Esophagus squamous epithelium (tissue), 4 donors: ENCODE data around the gene ITPK1.

ENCODE experiments used
- CTCF ChIP-seq, 6 experiments: fragments of 450-650 bp in 4 of 6; fragments of 200-600 bp in 2 of 6; sonication (generic) in 2 of 6; IDR thresholded peaks; one replicate each; pipeline ENCODE4 v1.5.1; 2016 to 2019; ENCODE audit warnings: antibody characterized with exemption in 6 of 6, mild to moderate bottlenecking in 4 of 6, moderate library complexity in 4 of 6
- POLR2A ChIP-seq, 4 donors: fragments of 450-650 bp; IDR thresholded peaks; one replicate each; pipeline ENCODE4 v1.6.1; 2017; ENCODE audit warnings: antibody characterized with exemption in 4 of 4, mild to moderate bottlenecking in 4 of 4, moderate library complexity in 3 of 4

GRCh38 chr14:92952481-92953298 lies 163.0 kb downstream of the ITPK1 start:
- TF ChIP-seq CTCF (IDR thresholded peaks at IDR 0.05) (no peak), POLR2A (IDR thresholded peaks at IDR 0.05) (no peak)
